Measurements from ENCODE around the gene NCLN. TPM values are rescaled to one million over a fixed set of nuclear protein-coding genes. Genes with fewer than 3 reads are reported as not detected.

The NCLN gene
- total and polyA plus RNA-seq, 9 of the 15 experiments (the other 6 are each of a cell fraction or from before 2014, with no cell fraction given) = 3.8 to 126 (median 39.6) TPM

- in situ Hi-C loops (cut with MboI) = no loop called here
- no peak overlapping the region for H2AFZ ChIP-seq (ENCODE audit: low read depth, low read length)
- H3K4me1 ChIP-seq (replicated peaks in 1 of 2; ENCODE audit: control insufficient read depth in 2 of 2, insufficient read depth in 2 of 2, low read length in 2 of 2) = peaks cover 14 to 83% of the 10 kb centered on the region in 2 experiments
- no peaks in the 10 kb centered on the region for H3K9me3 ChIP-seq (replicated peaks; ENCODE audit: control insufficient read depth, insufficient read depth, low read depth, low read length)
- peak; percentile 49 to 72 (median 62) for DNase-seq (ENCODE audit: extremely low read depth in 1 of 4, low spot score in 3 of 4)
- intact Hi-C loops (cut with micrococcal nuclease) = no loop called here
- ChIA-PET CTCF (ENCODE audit: low intra/inter-chr PET ratio) (no interaction called here), POLR2A (interaction anchor here (0.6 to 1.0 kb wide), 2 partner anchors 8 to 136 kb away, joined by 3 to 4 read pairs; no protein-coding TSS in a partner anchor)
- peaks cover 25% of the 10 kb centered on the region; the same call in 1 of the 2 replicates for H4K20me1 ChIP-seq (replicated peaks; ENCODE audit: control insufficient read depth, insufficient read depth, low read length)
- H3K79me2 ChIP-seq (ENCODE audit: control insufficient read depth, insufficient read depth, low read length) = peaks cover 65% of the 10 kb centered on the region
- peak overlapping the region; percentile 63; the same call in 2 of the 3 replicates for H3K27ac ChIP-seq (ENCODE audit: extremely low read depth, low read depth, low read length)
- peak; percentile 52 for FAIRE-seq
- H3K4me2 ChIP-seq (ENCODE audit: insufficient read depth, low read length) = peak overlapping the region; percentile 43
- H3K9me1 ChIP-seq (ENCODE audit: control insufficient read depth, insufficient read depth, low read length) = no peaks in the 10 kb centered on the region
- peaks cover 74% of the 10 kb centered on the region; the same call in 2 of the 3 replicates for H3K36me3 ChIP-seq (ENCODE audit: control insufficient read depth, insufficient read depth, low read length)
- no peak overlapping the region for H3K4me3 ChIP-seq
- H3K27me3 ChIP-seq (ENCODE audit: control insufficient read depth in 2 of 2, insufficient read depth in 2 of 2, low read length in 2 of 2) = no peaks in the 10 kb centered on the region
- peak; percentile 72 for ATAC-seq
- H3K9ac ChIP-seq (ENCODE audit: insufficient read depth in 1 of 2, low read depth in 2 of 2, low read length in 2 of 2) = peak overlapping the region; percentile 33 to 81; a peak in 3 of 4 replicates
- BruUV-seq (replicated peaks) = TSS peak; percentile 13
- 58% methylated on average over 28 of the region's 40 CpGs for WGBS (ENCODE audit: insufficient coverage, low coverage, missing lambda C conversion rate)
- TF ChIP-seq RBFOX2 (IDR thresholded peaks at IDR 0.05; ENCODE audit: low read depth, low read length) (peak; percentile 50), EZH2 (IDR thresholded peaks at IDR 0.05; ENCODE audit: borderline replicate concordance, low read depth, low read length) (no peak), GTF2E2 (tag; IDR thresholded peaks at IDR 0.05) (no peak), ZNF507 (tag; conservative IDR thresholded peaks at IDR 0.05) (no peak), EGR1 (conservative IDR thresholded peaks at IDR 0.05) (peak; percentile 78), BDP1 (IDR thresholded peaks at IDR 0.05; ENCODE audit: insufficient read depth, insufficient read length) (no peak), XRCC5 (IDR thresholded peaks at IDR 0.05; ENCODE audit: low read depth, low read length) (no peak), CBX5 (IDR thresholded peaks at IDR 0.05; ENCODE audit: borderline replicate concordance, low read depth) (no peak), MLLT1 (IDR thresholded peaks at IDR 0.05) (no peak), TFAP4 (CRISPR knock-in tag; IDR thresholded peaks at IDR 0.05; ENCODE audit: borderline replicate concordance) (peak; percentile 70), MBD1 (CRISPR knock-in tag; IDR thresholded peaks at IDR 0.05) (0 out of 2 replicates have a peak, but pooled peaks have one; percentile 59), CHAMP1 (IDR thresholded peaks at IDR 0.05) (no peak), PKNOX1 (IDR thresholded peaks at IDR 0.05) (0 out of 2 replicates have a peak, but pooled peaks have one; percentile 2)
Observed at GRCh38 chr19:3193256-3194105, 7.8 kb downstream of the NCLN start.
